Measurements from ENCODE around the gene PVALEF. TPM values are rescaled to one million over a fixed set of nuclear protein-coding genes. Genes with fewer than 3 reads are reported as not detected.

The PVALEF gene
- total RNA-seq, 1 donor from 2014 or later: not detected

GRCh38 chr17:81160747-81161453 is 4.4 kb upstream of the PVALEF start:
- no peak for DNase-seq (ENCODE audit: extremely low read depth, low read depth, low spot score)

DNA sequence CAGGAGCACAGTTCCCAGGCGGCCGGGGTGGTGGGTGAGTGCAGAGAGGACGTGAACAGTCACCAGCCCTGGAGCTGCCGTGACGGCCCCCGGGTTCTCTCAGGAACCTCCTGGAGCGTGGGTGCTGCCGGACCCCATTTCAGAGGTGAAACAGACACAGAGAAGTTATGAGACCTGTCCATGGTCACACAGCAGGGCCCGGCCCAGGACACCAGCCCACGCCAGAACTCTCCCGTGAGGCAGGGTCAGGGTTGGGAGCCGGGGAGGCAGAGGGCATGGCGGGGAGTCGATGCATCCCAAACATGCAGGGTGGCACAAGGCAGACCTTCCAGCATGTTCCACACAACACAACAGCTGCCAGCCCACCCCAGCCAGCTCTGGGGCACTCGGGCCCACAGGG is 3.8 kb upstream of the PVALEF start:
- no peak for DNase-seq (ENCODE audit: extremely low read depth, low read depth, low spot score)

GRCh38 chr17:81161972-81162371 is 3.3 kb upstream of the PVALEF start:
- no peak for DNase-seq (ENCODE audit: extremely low read depth, low read depth, low spot score)

- DNase-seq (ENCODE audit: extremely low read depth, low read depth, low spot score): no peak
These were observed 2.8 kb upstream of the PVALEF start for GRCh38 chr17:81162491-81162890.

- DNase-seq (ENCODE audit: extremely low read depth, low read depth, low spot score): no peak
These were observed 2.1 kb upstream of the PVALEF start for GRCh38 chr17:81163051-81163695.

GRCh38 chr17:81163703-81164370 is 1.5 kb upstream of the PVALEF start:
- DNase-seq (ENCODE audit: extremely low read depth, low read depth, low spot score): no peak

- no peak for DNase-seq (ENCODE audit: extremely low read depth, low read depth, low spot score)
These were observed 699 bp upstream of the PVALEF start for GRCh38 chr17:81164371-81165245.

- no peak for DNase-seq (ENCODE audit: extremely low read depth, low read depth, low spot score)
These were observed 756 bp downstream of the PVALEF start, which contains the start of gene AATK for GRCh38 chr17:81166033-81166492. Gene AATK (minus strand): TSS chr17:81166221. CDS start chr17:81165992, 229 bp downstream.

DNA sequence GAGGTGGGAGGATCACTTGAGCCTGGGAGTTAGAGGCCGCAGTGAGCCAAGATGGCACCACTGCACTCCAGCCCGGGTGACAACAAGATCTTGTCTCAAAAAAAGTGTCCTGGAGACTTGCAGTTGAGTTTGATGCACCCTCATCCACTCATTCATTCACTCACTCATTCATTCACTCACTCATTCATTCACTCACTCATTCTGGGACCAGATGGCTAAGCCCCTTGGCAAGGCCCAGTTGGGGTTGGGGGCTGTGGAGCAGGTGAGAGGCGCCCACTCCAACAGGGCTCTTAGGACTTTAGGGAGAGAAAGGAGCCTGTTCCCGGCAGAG is 1.9 kb downstream of the PVALEF start:
- no peak for DNase-seq (ENCODE audit: extremely low read depth, low read depth, low spot score)

GRCh38 chr17:81167638-81168037 is 2.3 kb downstream of the PVALEF start:
- no peak for DNase-seq (ENCODE audit: extremely low read depth, low read depth, low spot score)

DNA sequence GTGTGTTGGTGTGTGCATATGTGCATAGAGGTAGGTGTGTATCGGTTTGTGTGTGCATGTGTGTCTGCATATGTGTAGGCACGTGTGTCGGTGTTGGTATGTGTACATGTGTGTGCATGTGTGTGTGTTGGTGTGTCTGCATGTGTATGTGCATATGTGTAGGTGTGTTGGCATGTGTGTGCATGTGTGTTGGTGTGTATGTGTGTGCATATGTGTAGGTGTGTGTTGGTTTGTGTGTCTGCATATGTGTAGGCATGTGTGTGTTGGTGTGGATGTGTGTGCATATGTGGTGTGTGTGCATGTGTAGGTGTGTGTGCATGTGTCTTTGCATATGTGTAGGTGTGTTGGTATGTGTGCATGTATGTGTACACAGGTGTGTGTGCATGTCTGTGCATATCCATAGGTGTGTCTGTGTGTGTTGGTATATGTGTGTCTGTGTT is 4.6 kb downstream of the PVALEF start:
- no peak for DNase-seq (ENCODE audit: extremely low read depth, low read depth, low spot score)

DNA sequence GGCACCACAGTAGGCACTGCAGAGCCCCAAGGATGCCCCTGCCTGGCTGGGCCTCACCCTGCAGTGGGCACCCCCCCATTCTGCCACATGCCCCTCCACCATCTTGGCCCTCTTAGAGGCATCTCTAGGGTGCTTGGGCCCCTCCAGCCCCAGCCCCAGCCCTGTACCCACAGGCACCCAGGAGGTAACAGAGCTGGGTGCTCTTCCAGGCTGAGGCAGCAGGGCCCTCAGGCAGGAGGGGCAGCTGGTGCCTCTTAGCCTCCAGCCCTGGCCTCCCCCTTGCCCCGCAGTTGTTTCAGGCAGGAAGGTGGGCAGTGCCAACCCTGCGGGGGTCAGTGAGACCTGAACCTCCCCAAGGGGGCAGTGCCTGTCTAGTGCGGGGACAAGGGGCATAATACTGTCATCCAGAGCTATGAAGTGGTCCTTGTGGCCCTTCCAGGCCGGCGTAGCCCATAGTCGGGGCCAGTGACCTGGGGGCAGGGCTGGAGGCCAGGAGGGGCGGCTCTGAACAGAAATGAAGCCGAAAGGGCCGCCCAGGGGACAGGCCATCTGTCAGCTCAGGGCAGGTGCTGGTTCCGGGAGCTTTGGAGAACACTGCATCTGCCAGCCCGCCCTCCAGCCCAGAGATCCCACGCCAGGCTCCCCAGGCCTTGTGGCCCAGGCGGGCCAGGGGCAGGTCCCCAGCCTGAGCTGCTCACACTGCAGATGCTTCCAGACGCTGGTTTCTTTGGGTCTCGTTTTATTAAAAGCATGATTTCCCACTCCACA is 5.6 kb downstream of the PVALEF start:
- DNase-seq (ENCODE audit: extremely low read depth, low read depth, low spot score): no peak

DNA sequence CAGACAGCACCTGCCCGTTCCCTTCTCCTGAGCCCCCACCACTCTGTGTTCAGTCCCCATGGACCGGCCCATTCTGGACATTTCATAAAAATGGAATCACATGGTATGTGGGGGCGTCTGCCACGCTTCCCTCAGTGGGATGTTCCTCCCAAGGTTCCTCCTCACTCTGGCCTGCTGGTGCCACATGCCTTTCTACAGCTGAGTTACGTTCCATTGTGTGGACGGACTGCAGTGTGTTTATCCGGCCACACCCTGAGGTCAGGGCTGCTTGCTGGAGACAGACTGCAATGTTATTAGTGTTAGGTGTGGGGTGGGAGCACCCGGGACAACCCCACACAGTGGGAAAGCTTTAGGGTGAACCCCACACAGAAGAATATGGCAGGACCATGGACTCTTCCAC is 6.6 kb downstream of the PVALEF start:
- DNase-seq (ENCODE audit: extremely low read depth, low read depth, low spot score): no peak

DNA sequence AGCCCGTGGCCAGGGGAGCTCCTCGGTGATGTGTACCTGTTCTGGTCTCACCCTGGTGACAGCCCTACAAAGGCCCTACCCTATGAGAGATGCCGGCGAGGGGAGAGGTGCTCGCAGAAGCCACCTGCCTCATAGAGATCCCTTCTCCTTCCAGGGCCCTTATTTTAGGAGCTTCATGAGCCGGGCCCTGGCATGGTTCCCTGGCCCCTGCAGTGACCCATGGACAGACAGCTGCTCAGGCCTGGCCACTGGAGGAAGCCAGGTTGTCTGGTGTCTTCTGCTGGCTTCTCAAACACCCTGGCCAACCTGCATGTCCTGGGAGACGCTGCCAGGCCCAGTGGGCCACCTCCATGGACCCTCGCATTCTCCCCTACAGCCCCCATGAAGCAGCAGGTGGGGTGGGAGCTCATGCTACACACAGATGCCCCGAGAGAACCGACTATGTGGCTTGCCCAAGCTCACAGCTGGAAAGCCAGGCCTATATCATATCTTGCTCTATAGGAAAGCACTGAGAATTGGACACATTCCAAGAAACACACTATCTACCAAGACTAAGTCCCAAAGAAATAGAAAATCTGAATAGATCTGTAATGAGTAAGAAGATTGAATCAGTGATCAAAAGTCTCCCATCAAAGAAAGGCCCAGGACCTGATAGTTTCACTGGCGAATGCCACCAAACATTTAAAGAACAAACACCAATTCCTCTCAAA is 7.9 kb downstream of the PVALEF start:
- DNase-seq (ENCODE audit: extremely low read depth, low read depth, low spot score): no peak

GRCh38 chr17:81173762-81174155 is 8.5 kb downstream of the PVALEF start:
- no peak for DNase-seq (ENCODE audit: extremely low read depth, low read depth, low spot score)

DNA sequence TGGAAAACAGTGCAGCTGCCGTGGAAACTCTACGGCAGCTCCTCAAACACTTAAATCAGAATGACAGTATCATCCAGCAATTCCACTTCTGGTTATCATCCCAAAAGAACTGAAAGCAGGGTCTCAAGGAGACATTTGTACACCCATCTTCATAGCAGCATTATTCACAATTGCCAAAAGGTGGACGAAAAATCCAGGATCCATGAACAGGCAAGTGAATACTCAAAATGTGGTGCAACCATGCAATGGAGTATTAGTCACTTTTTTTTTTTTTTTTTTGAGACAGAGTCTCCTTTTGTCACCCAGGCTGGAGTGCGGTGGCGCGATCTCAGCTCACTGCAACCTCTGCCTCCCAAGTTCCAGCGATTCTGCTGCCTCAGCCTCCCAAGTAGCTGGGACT is 11.4 kb downstream of the PVALEF start:
- DNase-seq (ENCODE audit: extremely low read depth, low read depth, low spot score): no peak

DNA sequence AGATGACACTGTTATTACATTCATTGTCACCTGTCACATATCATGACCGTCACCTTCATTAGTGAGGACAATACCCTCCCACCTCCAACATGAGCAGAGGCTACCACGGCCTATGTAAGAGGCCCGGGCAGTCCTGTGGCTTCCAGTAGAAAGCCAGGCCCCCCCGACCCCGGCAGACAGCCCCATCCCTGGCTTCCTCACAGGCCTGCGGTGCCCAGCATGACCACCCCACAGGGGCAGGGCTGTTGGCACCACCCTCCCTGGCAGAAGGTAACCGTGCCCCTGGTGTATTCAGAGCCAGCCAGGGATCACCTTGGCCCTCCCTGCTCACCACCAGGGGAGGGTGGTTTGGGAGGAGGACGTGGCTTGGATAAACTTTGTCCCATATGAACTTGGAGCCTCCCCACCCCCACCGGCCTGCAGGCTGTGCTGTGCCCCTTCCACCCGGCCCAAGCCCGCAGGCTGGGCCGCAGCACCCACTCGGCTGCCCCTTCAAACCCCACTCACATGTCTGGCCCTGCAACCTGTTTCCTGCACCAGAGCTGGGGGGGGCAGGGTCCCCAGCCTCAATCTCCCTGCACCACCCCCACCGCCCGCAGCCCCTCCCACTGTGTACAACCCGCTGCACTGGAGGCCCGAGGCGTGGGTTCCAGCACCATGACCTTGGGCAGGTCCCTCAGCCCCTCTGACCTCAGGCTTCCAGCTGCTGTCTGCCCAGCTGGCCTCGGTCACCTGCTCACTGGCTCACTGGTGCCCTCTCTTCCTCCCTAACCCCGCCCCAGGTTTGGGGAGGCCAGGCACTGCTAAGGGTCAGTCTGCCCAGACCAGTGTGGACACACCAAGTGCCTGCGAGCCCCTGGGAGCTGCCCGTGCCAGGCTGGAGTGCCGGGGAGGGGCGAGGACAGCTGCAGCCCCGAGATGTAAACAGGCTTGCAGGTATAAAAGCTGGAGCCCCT is 13.1 kb downstream of the PVALEF start:
- no peak for DNase-seq (ENCODE audit: extremely low read depth, low read depth, low spot score)

- DNase-seq (ENCODE audit: extremely low read depth, low read depth, low spot score): no peak
These were observed 13.9 kb downstream of the PVALEF start for GRCh38 chr17:81179220-81179619.
